Measurements from ENCODE around the gene FUT8.

The FUT8 gene

DNA sequence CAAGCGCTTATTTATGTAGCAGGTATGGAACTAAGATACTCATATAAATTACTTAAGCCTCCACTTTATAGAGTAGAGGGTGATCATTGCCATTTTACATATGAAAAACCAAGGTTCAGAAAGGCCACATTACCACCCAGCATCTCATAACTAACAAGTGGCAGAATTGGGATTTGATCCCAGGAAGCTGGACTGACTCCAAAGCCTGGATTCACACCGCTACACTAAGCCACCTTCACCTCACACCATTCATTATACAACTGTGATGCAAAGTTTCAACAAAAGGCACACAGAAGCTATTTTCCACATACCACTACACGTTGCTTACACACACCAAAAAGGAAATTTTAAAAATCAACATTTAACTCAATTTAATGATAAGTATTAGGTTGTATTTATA lies 370.6 kb downstream of the FUT8 start:
- no peak for DNase-seq

GRCh38 chr14:65783576-65783975 lies 371.0 kb downstream of the FUT8 start:
- DNase-seq, result no peak

DNA sequence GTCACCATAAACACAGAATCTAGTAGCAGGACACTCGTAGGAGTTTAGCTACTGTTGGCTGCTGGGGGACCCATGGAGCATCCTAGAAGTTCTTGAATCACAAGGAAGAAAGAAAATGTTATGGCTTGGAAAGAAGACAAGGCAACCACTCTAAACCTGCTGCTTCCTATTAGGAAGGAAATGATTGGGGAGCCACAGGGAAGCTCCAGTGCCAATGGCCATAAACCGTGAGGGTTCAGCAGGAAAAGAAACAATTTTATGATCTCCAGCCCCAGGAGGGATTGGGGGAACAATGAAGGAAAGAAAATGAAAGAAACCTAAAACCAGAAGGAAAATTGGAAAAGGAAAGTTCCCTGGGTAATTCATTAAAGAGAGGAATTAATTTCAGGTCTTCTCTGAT lies 372.0 kb downstream of the FUT8 start:
- DNase-seq, result no peak

DNA sequence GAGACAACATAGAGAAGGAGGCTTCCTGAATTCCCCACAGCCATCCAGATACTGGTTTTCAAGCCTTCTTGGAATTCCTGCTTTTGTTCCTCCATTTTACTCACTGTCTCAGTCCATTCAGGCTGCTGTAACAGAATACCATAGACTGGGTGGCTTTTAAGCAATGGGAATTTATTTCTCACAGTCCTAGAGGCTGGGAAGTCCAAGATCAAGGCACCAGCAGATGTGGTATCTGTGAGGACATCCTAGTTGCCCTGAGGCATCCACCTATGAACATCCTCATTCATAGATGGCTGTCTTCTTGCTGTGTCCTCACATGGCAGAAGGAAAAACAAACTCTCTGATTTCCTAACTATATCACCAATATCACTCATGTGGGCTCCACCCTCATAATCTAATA lies 374.9 kb downstream of the FUT8 start:
- no peak for DNase-seq

GRCh38 chr14:65788876-65789275 lies 376.3 kb downstream of the FUT8 start:
- DNase-seq, result no peak

DNA sequence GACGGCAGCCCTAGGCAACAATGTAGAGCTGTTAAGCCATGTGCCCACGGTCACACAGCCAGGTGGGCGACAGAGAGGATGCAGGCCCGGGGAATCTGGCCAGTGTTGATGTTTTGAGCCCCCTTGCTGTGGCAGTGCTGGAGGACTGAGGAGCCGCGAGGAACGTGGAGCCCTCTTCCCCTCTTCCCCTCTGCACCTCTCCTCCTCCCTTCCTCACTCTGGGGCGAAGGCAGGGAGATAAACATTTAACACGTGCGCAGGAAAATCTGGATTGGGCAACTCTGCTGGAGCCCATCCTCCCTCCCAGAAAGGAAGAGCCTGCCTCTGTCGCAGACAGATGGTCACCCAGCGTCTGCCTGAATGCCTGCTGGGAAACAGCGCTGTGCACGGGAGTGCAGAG lies 376.8 kb downstream of the FUT8 start:
- no peak for DNase-seq

DNA sequence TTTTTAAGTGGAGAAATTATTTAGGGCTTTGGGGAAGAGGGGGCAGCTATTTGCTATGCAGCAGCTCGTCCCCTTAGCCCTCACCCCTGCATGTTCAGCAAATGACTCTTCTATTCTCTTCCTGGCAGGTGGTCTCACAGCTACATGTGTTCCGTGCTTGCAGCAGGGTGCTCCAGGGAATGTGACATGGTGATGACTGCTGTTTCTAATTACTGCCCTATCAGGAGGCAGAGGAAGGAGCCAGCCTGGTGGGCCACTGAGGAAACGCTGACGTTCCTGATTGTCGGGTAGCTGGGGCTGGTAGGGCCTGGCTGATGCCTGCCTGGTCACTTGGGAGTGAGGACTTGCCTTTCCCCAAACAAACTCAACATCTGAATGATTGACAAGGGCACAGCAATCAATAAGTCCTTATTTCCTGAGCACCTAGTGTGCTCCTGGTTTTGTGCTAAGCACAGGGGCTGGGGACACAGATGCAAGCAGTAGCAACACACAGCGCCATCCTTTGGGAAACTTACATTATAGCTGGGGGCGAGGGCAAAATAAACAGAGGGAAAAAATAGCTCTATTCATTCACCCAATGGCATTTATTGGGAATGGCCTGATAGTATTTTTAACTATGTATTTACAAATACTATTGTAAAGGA lies 377.8 kb downstream of the FUT8 start:
- no peak for DNase-seq

DNA sequence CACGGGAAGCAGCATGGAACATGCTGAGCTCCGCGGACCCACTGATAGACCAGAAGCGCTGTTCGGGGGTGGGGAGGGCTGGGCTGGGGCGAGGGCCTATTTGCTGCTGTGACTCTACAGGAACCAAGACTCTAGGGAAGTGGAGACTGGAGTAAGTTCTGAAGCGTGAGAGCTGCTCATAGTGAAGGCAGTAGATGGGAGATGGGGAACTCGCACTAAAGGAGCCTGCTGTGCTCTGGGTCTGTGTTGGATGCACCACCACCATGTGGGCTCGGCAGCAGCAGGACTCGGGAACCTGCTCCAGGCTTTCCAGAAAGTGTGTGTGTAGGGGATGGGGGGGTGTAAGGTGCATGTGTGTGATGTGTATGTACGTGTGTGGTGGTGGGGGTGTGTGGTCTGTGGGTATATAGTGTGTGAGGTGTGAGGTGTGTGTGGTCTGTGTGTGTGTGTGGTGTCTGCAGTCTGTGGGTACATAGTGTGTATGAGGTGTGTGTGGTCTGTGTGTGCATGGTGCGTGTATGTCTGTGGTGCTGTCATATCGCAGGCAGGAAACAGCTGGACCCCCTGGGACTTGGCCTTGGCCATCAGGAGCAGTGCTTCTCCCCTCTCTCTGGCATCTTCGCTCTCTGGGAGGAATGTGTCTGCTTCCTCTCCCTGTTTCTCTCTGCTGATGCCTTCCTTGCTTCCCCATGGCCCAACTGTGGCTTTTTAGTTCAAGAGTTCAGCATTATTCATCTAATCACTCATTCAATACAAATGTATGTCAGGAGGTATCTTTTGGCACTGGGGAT lies 378.9 kb downstream of the FUT8 start:
- DNase-seq, result no peak

GRCh38 chr14:65792208-65792905 lies 379.8 kb downstream of the FUT8 start:
- DNase-seq, result no peak
